GM23248 (cell line): Measurements from ENCODE around the gene VAMP5. TPM values are rescaled to one million over a fixed set of nuclear protein-coding genes. Genes with fewer than 3 reads are reported as not detected.

Experiments
- DNase-seq: peaks from one replicate; pipeline ENCODE4 v3.0.0-alpha.2; 2015
- H2AFZ ChIP-seq: fragments of 200-600 bp; sonication (generic); 2 replicates; pipeline ENCODE4 v1.6.1; 2016; ENCODE audit warnings: antibody characterized with exemption
- H3F3A ChIP-seq: fragments of 200-600 bp; sonication (generic); 2 replicates; pipeline ENCODE4 v1.6.1; 2016; ENCODE audit warnings: mild to moderate bottlenecking, antibody characterized with exemption, mixed run types; ENCODE audit not compliant: insufficient read depth
- H3K27ac ChIP-seq: fragments of 200-600 bp; sonication (generic); 2 replicates; pipeline ENCODE4 v1.5.1; 2016; ENCODE audit warnings: mild to moderate bottlenecking
- H3K27me3 ChIP-seq: fragments of 200-600 bp; sonication (generic); replicated peaks from 2 replicates; pipeline ENCODE4 v1.6.1; 2016; ENCODE audit warnings: mild to moderate bottlenecking; ENCODE audit not compliant: insufficient read depth
- H3K36me3 ChIP-seq: fragments of 200-600 bp; sonication (generic); 2 replicates; pipeline ENCODE4 v1.6.1; 2016; ENCODE audit warnings: low read depth, mild to moderate bottlenecking
- H3K4me1 ChIP-seq: fragments of 200-600 bp; sonication (generic); 2 replicates; pipeline ENCODE4 v1.6.1; 2016; ENCODE audit warnings: mild to moderate bottlenecking; ENCODE audit not compliant: insufficient read depth
- H3K4me2 ChIP-seq: fragments of 200-600 bp; sonication (generic); one replicate; pipeline ENCODE4 v1.6.1; 2016; ENCODE audit warnings: mild to moderate bottlenecking; ENCODE audit not compliant: unreplicated experiment
- H3K4me3 ChIP-seq: fragments of 200-600 bp; sonication (generic); 2 replicates; pipeline ENCODE4 v1.5.1; 2016; ENCODE audit warnings: mild to moderate bottlenecking
- H3K79me2 ChIP-seq: fragments of 200-600 bp; sonication (generic); 2 replicates; pipeline ENCODE4 v1.6.1; 2016; ENCODE audit warnings: mild to moderate bottlenecking; ENCODE audit not compliant: insufficient read depth
- H3K9ac ChIP-seq: fragments of 200-600 bp; sonication (generic); 2 replicates; pipeline ENCODE4 v1.6.1; 2016; ENCODE audit warnings: mild to moderate bottlenecking
- H3K9me2 ChIP-seq: fragments of 200-600 bp; sonication (generic); 2 replicates; pipeline ENCODE4 v1.6.1; 2016; ENCODE audit warnings: mixed run types, mild to moderate bottlenecking, moderate library complexity; ENCODE audit not compliant: insufficient read depth
- H3K9me3 ChIP-seq: fragments of 200-600 bp; sonication (generic); one replicate; pipeline ENCODE4 v1.6.1; 2017; ENCODE audit warnings: low read depth
- H4K20me1 ChIP-seq: fragments of 200-600 bp; sonication (generic); 2 replicates; pipeline ENCODE4 v1.6.0; 2016; ENCODE audit not compliant: insufficient read depth
- EZH2 ChIP-seq: fragments of 200-600 bp; sonication (generic); IDR thresholded peaks from 2 replicates; pipeline ENCODE4 v1.6.1; 2018; ENCODE audit warnings: antibody characterized with exemption, mild to moderate bottlenecking; ENCODE audit not compliant: insufficient read depth, poor library complexity, severe bottlenecking
- EZH2phosphoT487 ChIP-seq: fragments of 200-600 bp; sonication (generic); IDR thresholded peaks from 2 replicates; pipeline ENCODE4 v1.6.1; 2018; ENCODE audit warnings: antibody characterized with exemption, moderate library complexity, mild to moderate bottlenecking, low read depth; ENCODE audit not compliant: insufficient read depth
- WGBS, 2 experiments: methylation state at CpG; one replicate each; pipeline ENCODE4 v1.1.6; 2015 to 2017; ENCODE audit warnings: low lambda C conversion rate in 2 of 2, low coverage in 1 of 2; ENCODE audit errors: missing lambda C conversion rate in 2 of 2; 5-methylcytosine and 5-hydroxymethylcytosine counted together
- in situ Hi-C: fragments of 300-500 bp; cut with MboI; formaldehyde crosslinking; loops from 2 replicates; pipeline ENCODE4 v1.15.0; 2020
- polyA plus RNA-seq: library from polyadenylated mRNA; unstranded; fragments of >200 nt; fragmentation: Nextera tagmentation; extraction: Ambion mirVana; gene quantifications from 2 replicates; pipeline ENCODE4 v1.2.1, GENCODE V29; 2016
- small RNA-seq: library from RNA; depleted of rRNA; stranded (forward); fragments of <200 nt; gene quantifications from one replicate; pipeline ENCODE3, GENCODE V24; 2014; ENCODE audit warnings: low read depth, low replicate concordance
- total RNA-seq: library from RNA; depleted of rRNA; stranded (reverse); fragments of >200 nt; shearing (Covaris generic); gene quantifications from 2 replicates; pipeline ENCODE4 v1.2.3, GENCODE V29; 2014; rRNA removed

VAMP5 gene
- total and polyA plus RNA-seq, 2 experiments from 2014 or later: 59.0 to 289 TPM

- H3F3A ChIP-seq: peaks cover 19% of the 10 kb centered on the region
- H3K9me2 ChIP-seq: no peaks in the 10 kb centered on the region
- no peak overlapping the region for H3K4me3 ChIP-seq
- H3K4me2 ChIP-seq: no peak overlapping the region
- in situ Hi-C loops: loop anchor here (10.0 to 25.0 kb wide), 2 partner anchors 172 to 445 kb away; no protein-coding TSS in a partner anchor
- no peaks in the 10 kb centered on the region for H3K4me1 ChIP-seq
- no peak overlapping the region for H3K27ac ChIP-seq
- peaks cover 77% of the 10 kb centered on the region for H3K36me3 ChIP-seq
- no peak overlapping the region for H3K9ac ChIP-seq
- peaks cover 19% of the 10 kb centered on the region; the same call in 1 of the 2 replicates for H3K79me2 ChIP-seq
- H3K9me3 ChIP-seq: no peaks in the 10 kb centered on the region
- no peak for DNase-seq
- no peaks in the 10 kb centered on the region for H3K27me3 ChIP-seq
- no peaks in the 10 kb centered on the region for H4K20me1 ChIP-seq
- WGBS, 2 experiments: 96 to 98% methylated on average over 3 of the region's 3 CpGs
- TF ChIP-seq EZH2phosphoT487 (no peak), EZH2 (no peak)
- H2AFZ ChIP-seq: no peak overlapping the region
Observed at GRCh38 chr2:85642725-85643124, 58.5 kb downstream of the VAMP5 start.

Small RNAs within 50 kb of the gene (small RNA-seq; reads per million reads assigned to genes)
- not detected for gene RN7SL126P

Other genes starting within 250 kb of the VAMP5 start
- gene RETSAT, start 229.9 kb upstream of the VAMP5 start, total RNA-seq: 46.0 and 68.6 TPM in 2 replicates
- gene RETSAT, start 229.9 kb upstream of the VAMP5 start, polyA plus RNA-seq: 15.6 and 20.4 TPM in 2 replicates
- gene ELMOD3, start 229.7 kb upstream of the VAMP5 start, total RNA-seq: 15.4 and 23.8 TPM in 2 replicates
- 12.8 and 15.3 TPM in 2 replicates for gene ELMOD3, start 229.7 kb upstream of the VAMP5 start, polyA plus RNA-seq
- gene CAPG, start 174.1 kb upstream of the VAMP5 start, total RNA-seq: 223 and 249 TPM in 2 replicates
- 346 and 384 TPM in 2 replicates for gene CAPG, start 174.1 kb upstream of the VAMP5 start, polyA plus RNA-seq
- not detected in 2 replicates for gene SH2D6, start 165.7 kb upstream of the VAMP5 start, total RNA-seq
- 0.31 TPM in 1 of 2 replicates, not detected in the other for gene SH2D6, start 165.7 kb upstream of the VAMP5 start, polyA plus RNA-seq
- 104 and 125 TPM in 2 replicates for gene MAT2A, start 45.3 kb upstream of the VAMP5 start, total RNA-seq
- gene MAT2A, start 45.3 kb upstream of the VAMP5 start, polyA plus RNA-seq: 193 and 217 TPM in 2 replicates
- gene GGCX, start 22.9 kb upstream of the VAMP5 start, total RNA-seq: 74.7 and 81.3 TPM in 2 replicates
- gene GGCX, start 22.9 kb upstream of the VAMP5 start, polyA plus RNA-seq: 62.7 and 65.4 TPM in 2 replicates
- gene VAMP8, start 6.8 kb upstream of the VAMP5 start, total RNA-seq: 1.7 TPM in 1 of 2 replicates, not detected in the other
- gene VAMP8, start 6.8 kb upstream of the VAMP5 start, polyA plus RNA-seq: 1.0 and 1.2 TPM in 2 replicates
- gene RNF181, start 11.3 kb downstream of the VAMP5 start, total RNA-seq: 159 and 178 TPM in 2 replicates
- 294 and 308 TPM in 2 replicates for gene RNF181, start 11.3 kb downstream of the VAMP5 start, polyA plus RNA-seq
- gene TMEM150A, start 18.3 kb downstream of the VAMP5 start, total RNA-seq: 13.5 and 20.9 TPM in 2 replicates
- 35.7 and 36.0 TPM in 2 replicates for gene TMEM150A, start 18.3 kb downstream of the VAMP5 start, polyA plus RNA-seq
- gene C2orf68, start 27.6 kb downstream of the VAMP5 start, total RNA-seq: 9.8 and 19.5 TPM in 2 replicates
- gene C2orf68, start 27.6 kb downstream of the VAMP5 start, polyA plus RNA-seq: 30.4 and 31.3 TPM in 2 replicates
- gene USP39, start 31.8 kb downstream of the VAMP5 start, total RNA-seq: 41.4 and 44.5 TPM in 2 replicates
- gene USP39, start 31.8 kb downstream of the VAMP5 start, polyA plus RNA-seq: 43.3 and 43.7 TPM in 2 replicates
- gene SFTPB, start 83.8 kb downstream of the VAMP5 start, total RNA-seq: not detected in 2 replicates
- not detected in 2 replicates for gene SFTPB, start 83.8 kb downstream of the VAMP5 start, polyA plus RNA-seq
- gene GNLY, start 109.9 kb downstream of the VAMP5 start, total RNA-seq: not detected in 2 replicates
- gene GNLY, start 109.9 kb downstream of the VAMP5 start, polyA plus RNA-seq: not detected in 2 replicates
- gene ATOH8, start 169.6 kb downstream of the VAMP5 start, total RNA-seq: 40.7 and 50.1 TPM in 2 replicates
- gene ATOH8, start 169.6 kb downstream of the VAMP5 start, polyA plus RNA-seq: 12.0 and 12.7 TPM in 2 replicates